Right lobe of liver (tissue), 6 donors: ENCODE data around the gene RANBP1. TPM values are rescaled to one million over a fixed set of nuclear protein-coding genes. Genes with fewer than 3 reads are reported as not detected.
A peak's percentile ranks its signal among the peaks of the same experiment; 100 is the strongest.

ENCODE experiments used
- ATAC-seq, 4 donors: fragments of 200-7000 bp; cut with Tn5 transposase; one replicate each; pipeline ENCODE4 v1.9.1; 2020; ENCODE audit warnings: mild to moderate bottlenecking in 4 of 4, moderate library complexity in 4 of 4
- DNase-seq, 3 donors: peaks; one replicate each; pipeline ENCODE4 v3.0.0-alpha.2; 2020
- H3K27ac ChIP-seq, 3 donors: fragments of 200-600 bp; one replicate each; pipeline ENCODE4 v1.8.0; 2022
- H3K27me3 ChIP-seq, 2 donors: fragments of 200-600 bp; one replicate each; pipeline ENCODE4 v1.8.0; 2022
- H3K36me3 ChIP-seq, 4 donors: fragments of 200-600 bp; sonication (generic) in 1 of 4; one replicate each; pipeline versions ENCODE4 v1.5.1 to v1.8.0; 2017 to 2022; ENCODE audit warnings: control low read depth in 1 of 4
- H3K4me1 ChIP-seq, 4 donors: fragments of 200-600 bp; sonication (generic) in 1 of 4; one replicate each; pipeline versions ENCODE4 v1.5.1 to v1.8.0; 2017 to 2022; ENCODE audit warnings: control low read depth in 1 of 4
- H3K4me3 ChIP-seq, 3 donors: fragments of 200-600 bp; one replicate each; pipeline ENCODE4 v1.8.0; 2022
- H3K9me3 ChIP-seq, 4 donors: fragments of 200-600 bp; sonication (generic) in 1 of 4; one replicate each; pipeline versions ENCODE4 v1.5.1 to v1.8.0; 2017 to 2022; ENCODE audit warnings: control low read depth in 1 of 4
- POLR2A ChIP-seq: fragments of 450-650 bp; IDR thresholded peaks from one replicate; pipeline ENCODE4 v1.6.1; 2017; ENCODE audit warnings: antibody characterized with exemption, mild to moderate bottlenecking
- WGBS: methylation state at CpG from one replicate; pipeline ENCODE4 v1.1.6; 2018; ENCODE audit warnings: low coverage, low lambda C conversion rate; ENCODE audit not compliant: insufficient coverage; ENCODE audit errors: missing lambda C conversion rate; 5-methylcytosine and 5-hydroxymethylcytosine counted together
- intact Hi-C, 2 donors: fragments of 100-400 bp; cut with DNase I; formaldehyde crosslinking; loops; one replicate each; pipeline versions ENCODE4 v1.11.2 to v1.14.1; 2022
- microRNA counts: library from miRNA; unstranded; fragments of <30 nt; microRNA quantifications from one replicate; lab custom pipeline; 2016
- microRNA-seq, 2 donors: library from miRNA; unstranded; fragments of <30 nt; microRNA quantifications; one replicate each; pipeline ENCODE4, GENCODE V29; 2019 to 2020
- small RNA-seq, 2 experiments: library from RNA; depleted of rRNA; stranded (forward); fragments of <200 nt; gene quantifications; one replicate each; pipeline ENCODE3, GENCODE V24; 2016
- total RNA-seq, 6 experiments: library from RNA; depleted of rRNA in 2 of 6; stranded (reverse); fragments of >200 nt in 2 of 6; fragmentation: NEBNext Ultra II Directional in 3 of 6; extraction: Animal tissue kit (Norgen Biotek cat#: 25700) in 3 of 6; gene quantifications; one replicate each; pipeline versions ENCODE4 v1.1.0 to v1.2.4, GENCODE V29; 2016 to 2023
- TF ChIP-seq, protein P1 (sequence below), 4 donors: fragments of 200-600 bp in 3 of 4; fragments of 450-650 bp in 1 of 4; IDR thresholded peaks; one replicate each; pipeline versions ENCODE4 v1.5.1 to v1.8.0; 2016 to 2022; ENCODE audit warnings: antibody characterized with exemption in 4 of 4, mild to moderate bottlenecking in 2 of 4
- donor health status: DM: no; HTN: yes; CAD: no.
- donor health status: DM: no; HTN: no; CAD: no.
- donor health status: DM: no; HTN: no; CAD: no.
- donor health status: DM: no; HTN: yes; CAD: no.
- donor health status: DM: no; HTN: yes; CAD: no.

The RANBP1 gene
- total RNA-seq, 6 experiments from 2014 or later, result 39.5 to 224 (median 52.2) TPM

DNA sequence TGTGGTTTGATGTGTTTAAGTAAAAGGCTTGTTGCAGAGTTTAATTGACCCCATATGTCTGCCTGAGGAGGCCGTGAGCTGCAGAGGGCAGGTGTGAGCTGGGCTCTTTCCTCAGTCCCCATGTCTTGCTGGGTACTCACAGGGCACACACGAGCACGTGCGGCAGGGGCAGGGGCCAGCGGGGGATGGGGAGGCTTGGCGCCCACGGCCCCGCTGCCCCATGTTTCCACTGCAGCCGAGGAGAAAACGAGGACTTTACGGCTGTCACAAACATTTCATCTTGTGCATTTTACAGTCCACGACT, 59.6 kb downstream of the RANBP1 start:
- H3K4me1 ChIP-seq, result peaks cover 0 to 26% (median 6%) of the 10 kb centered on the region in 4 donors
- peak in 2 of 4 donors; percentile 38 to 39 for ATAC-seq
- WGBS, result 20% methylated on average over 2 of the region's 12 CpGs
- H3K36me3 ChIP-seq, result no peaks in the 10 kb centered on the region
- no peaks in the 10 kb centered on the region for H3K27me3 ChIP-seq
- no peak for DNase-seq
- no peak overlapping the region for H3K4me3 ChIP-seq
- TF ChIP-seq, protein P1, sequence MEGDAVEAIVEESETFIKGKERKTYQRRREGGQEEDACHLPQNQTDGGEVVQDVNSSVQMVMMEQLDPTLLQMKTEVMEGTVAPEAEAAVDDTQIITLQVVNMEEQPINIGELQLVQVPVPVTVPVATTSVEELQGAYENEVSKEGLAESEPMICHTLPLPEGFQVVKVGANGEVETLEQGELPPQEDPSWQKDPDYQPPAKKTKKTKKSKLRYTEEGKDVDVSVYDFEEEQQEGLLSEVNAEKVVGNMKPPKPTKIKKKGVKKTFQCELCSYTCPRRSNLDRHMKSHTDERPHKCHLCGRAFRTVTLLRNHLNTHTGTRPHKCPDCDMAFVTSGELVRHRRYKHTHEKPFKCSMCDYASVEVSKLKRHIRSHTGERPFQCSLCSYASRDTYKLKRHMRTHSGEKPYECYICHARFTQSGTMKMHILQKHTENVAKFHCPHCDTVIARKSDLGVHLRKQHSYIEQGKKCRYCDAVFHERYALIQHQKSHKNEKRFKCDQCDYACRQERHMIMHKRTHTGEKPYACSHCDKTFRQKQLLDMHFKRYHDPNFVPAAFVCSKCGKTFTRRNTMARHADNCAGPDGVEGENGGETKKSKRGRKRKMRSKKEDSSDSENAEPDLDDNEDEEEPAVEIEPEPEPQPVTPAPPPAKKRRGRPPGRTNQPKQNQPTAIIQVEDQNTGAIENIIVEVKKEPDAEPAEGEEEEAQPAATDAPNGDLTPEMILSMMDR (IDR thresholded peaks at IDR 0.05), result peak in 1 of 4 donors; percentile 14
- no peak for TF ChIP-seq POLR2A
- intact Hi-C loops, result no loop called here
- H3K9me3 ChIP-seq, result no peaks in the 10 kb centered on the region
- no peak overlapping the region for H3K27ac ChIP-seq

DNA sequence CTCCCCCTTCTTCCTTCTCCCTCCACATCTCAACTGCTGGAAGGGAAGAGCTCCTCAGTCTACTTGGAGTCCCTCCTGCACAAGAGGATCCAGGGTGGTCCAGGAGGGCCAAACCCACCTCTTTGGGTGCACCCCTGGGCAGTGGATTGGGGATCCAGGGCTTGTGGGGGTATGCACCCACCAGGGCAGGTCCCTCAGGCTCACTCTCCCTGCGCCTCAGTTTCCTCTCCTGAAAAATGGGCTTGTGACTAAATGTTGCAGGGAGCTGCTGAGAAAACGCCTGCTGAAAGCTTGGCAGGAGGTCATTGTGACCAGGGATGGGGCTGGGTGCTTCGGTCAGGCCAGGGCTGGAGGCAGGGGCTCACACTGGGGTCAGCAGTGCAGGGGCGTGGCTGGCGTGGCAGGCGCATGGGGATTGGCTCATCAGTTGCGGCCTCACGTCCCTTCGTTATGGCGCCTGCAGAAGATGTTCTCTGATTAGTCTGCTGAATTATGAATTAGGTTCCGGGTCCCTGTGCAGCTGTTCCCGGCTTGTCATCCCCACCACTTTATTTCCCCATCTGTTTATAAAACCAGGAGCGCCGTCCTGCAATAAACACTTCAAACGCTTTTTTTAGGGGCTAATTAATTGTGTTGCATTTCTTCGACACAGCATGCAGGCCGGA, 60.6 kb downstream of the RANBP1 start:
- no peak for TF ChIP-seq POLR2A
- TF ChIP-seq, protein P1 (IDR thresholded peaks at IDR 0.05), result no peak
- 80% methylated on average over 13 of the region's 17 CpGs for WGBS
- ATAC-seq (no peak), DNase-seq (no peak)
- H3K4me3 ChIP-seq, result no peak overlapping the region
- no peak overlapping the region for H3K27ac ChIP-seq
- no peaks in the 10 kb centered on the region for H3K9me3 ChIP-seq
- intact Hi-C loops, result no loop called here
- no peaks in the 10 kb centered on the region for H3K27me3 ChIP-seq
- no peaks in the 10 kb centered on the region for H3K36me3 ChIP-seq
- H3K4me1 ChIP-seq, result peaks cover 0 to 28% (median 8%) of the 10 kb centered on the region in 4 donors

MicroRNAs within 50 kb of the gene (microRNA counts, 767-probe panel; counts per million panel counts)
- microRNA hsa-miR-1306-3p (lab: Ali Mortazavi, UCI), result 237 counts per million

Small RNAs within 50 kb of the gene (microRNA-seq; reads per million reads assigned to microRNA genes)
- 0 to 0.29 reads per million in 2 donors for gene MIR6816

Small RNAs within 50 kb of the gene (small RNA-seq; reads per million reads assigned to genes)
- gene MIR6816 (0 to 0.13 reads per million in 2 experiments), gene RF00017 (0 reads per million in 2 experiments), gene RF00599 (0 reads per million in 2 experiments)

Other genes starting within 250 kb of the RANBP1 start
- 100 to 1,000 TPM; 144 to 270 (median 200) TPM for gene COMT, start 174.3 kb upstream of the RANBP1 start, total RNA-seq
- gene TXNRD2, start 174.3 kb upstream of the RANBP1 start, total RNA-seq, result 10 to 100 TPM; 35.9 to 47.8 (median 44.3) TPM
- gene ARVCF, start 99.3 kb upstream of the RANBP1 start, total RNA-seq, result 10 to 100 TPM; 11.5 to 40.9 (median 20.7) TPM
- 10 to 100 TPM; 11.0 to 27.0 (median 15.5) TPM for gene TANGO2, start 95.0 kb upstream of the RANBP1 start, total RNA-seq
- gene DGCR8, start 35.9 kb upstream of the RANBP1 start, total RNA-seq, result 10 to 100 TPM; 11.4 to 27.2 (median 16.1) TPM
- 10 to 100 TPM; 26.9 to 54.6 (median 29.1) TPM for gene TRMT2A, start 1.1 kb downstream of the RANBP1 start, total RNA-seq
- 10 to 100 TPM; 11.4 to 39.0 (median 28.7) TPM for gene ZDHHC8, start 15.7 kb downstream of the RANBP1 start, total RNA-seq
- gene CCDC188, start 35.0 kb downstream of the RANBP1 start, total RNA-seq, result not detected
- 10 to 100 TPM in 2 of 6 experiments, 1 to 10 TPM in 4; 3.0 to 12.4 (median 8.5) TPM for gene RTN4R, start 152.2 kb downstream of the RANBP1 start, total RNA-seq
- 10 to 100 TPM; 32.6 to 79.9 (median 50.9) TPM for gene DGCR6L, start 204.0 kb downstream of the RANBP1 start, total RNA-seq